Measurements from ENCODE around the gene SPTBN1.

SPTBN1 gene

GRCh38 chr2:54606393-54606958 lies 150.3 kb downstream of the SPTBN1 start:
- no peak overlapping the region for H3K4me3 ChIP-seq (ENCODE audit: low read depth, low read length)
- TF ChIP-seq CTCF (IDR thresholded peaks at IDR 0.05; ENCODE audit: low read depth, low read length) (no peak), POLR2A (IDR thresholded peaks at IDR 0.05; ENCODE audit: extremely low read depth, insufficient read length) (no peak), MYC (IDR thresholded peaks at IDR 0.05; ENCODE audit: low read depth, low read length) (no peak), MAX (IDR thresholded peaks at IDR 0.05; ENCODE audit: low read depth, low read length) (no peak)
- DNase-seq (ENCODE audit: low read depth), result no peak

- no peak overlapping the region for H3K4me3 ChIP-seq (ENCODE audit: low read depth, low read length)
- TF ChIP-seq MYC (IDR thresholded peaks at IDR 0.05; ENCODE audit: low read depth, low read length), result no peak
- TF ChIP-seq MAX (IDR thresholded peaks at IDR 0.05; ENCODE audit: low read depth, low read length), result no peak
- TF ChIP-seq CTCF (IDR thresholded peaks at IDR 0.05; ENCODE audit: low read depth, low read length), result no peak
- TF ChIP-seq POLR2A (IDR thresholded peaks at IDR 0.05; ENCODE audit: extremely low read depth, insufficient read length), result no peak
- DNase-seq (ENCODE audit: low read depth), result no peak
Measured at GRCh38 chr2:54608224-54608623, 152.1 kb downstream of the SPTBN1 start.

- no peak overlapping the region for H3K4me3 ChIP-seq (ENCODE audit: low read depth, low read length)
- TF ChIP-seq MAX (IDR thresholded peaks at IDR 0.05; ENCODE audit: low read depth, low read length), result no peak
- no peak for TF ChIP-seq MYC (IDR thresholded peaks at IDR 0.05; ENCODE audit: low read depth, low read length)
- TF ChIP-seq CTCF (IDR thresholded peaks at IDR 0.05; ENCODE audit: low read depth, low read length), result no peak
- TF ChIP-seq POLR2A (IDR thresholded peaks at IDR 0.05; ENCODE audit: extremely low read depth, insufficient read length), result no peak
- DNase-seq (ENCODE audit: low read depth), result no peak
Measured at GRCh38 chr2:54609241-54609640, 153.1 kb downstream of the SPTBN1 start.

GRCh38 chr2:54609647-54610046 lies 153.5 kb downstream of the SPTBN1 start:
- H3K4me3 ChIP-seq (ENCODE audit: low read depth, low read length), result no peak overlapping the region
- no peak for DNase-seq (ENCODE audit: low read depth)
- TF ChIP-seq MAX (IDR thresholded peaks at IDR 0.05; ENCODE audit: low read depth, low read length) (no peak), POLR2A (IDR thresholded peaks at IDR 0.05; ENCODE audit: extremely low read depth, insufficient read length) (no peak), CTCF (IDR thresholded peaks at IDR 0.05; ENCODE audit: low read depth, low read length) (no peak), MYC (IDR thresholded peaks at IDR 0.05; ENCODE audit: low read depth, low read length) (no peak)

- TF ChIP-seq POLR2A (IDR thresholded peaks at IDR 0.05; ENCODE audit: extremely low read depth, insufficient read length) (no peak), CTCF (IDR thresholded peaks at IDR 0.05; ENCODE audit: low read depth, low read length) (no peak), MYC (IDR thresholded peaks at IDR 0.05; ENCODE audit: low read depth, low read length) (no peak), MAX (IDR thresholded peaks at IDR 0.05; ENCODE audit: low read depth, low read length) (no peak)
- H3K4me3 ChIP-seq (ENCODE audit: low read depth, low read length), result no peak overlapping the region
- no peak for DNase-seq (ENCODE audit: low read depth)
Measured at GRCh38 chr2:54610700-54611099, 154.6 kb downstream of the SPTBN1 start.
